ENCODE measurements around the gene EPHA7.

Gene EPHA7

GRCh38 chr6:93222071-93222851 is 197.1 kb downstream of the EPHA7 start:
- DNase-seq, result no peak
- no peaks in the 10 kb centered on the region for H3K36me3 ChIP-seq (replicated peaks)

GRCh38 chr6:93219447-93219846 is 199.9 kb downstream of the EPHA7 start:
- H3K27me3 ChIP-seq (replicated peaks), result no peaks in the 10 kb centered on the region
- no peak for TF ChIP-seq CTCF (IDR thresholded peaks at IDR 0.05; ENCODE audit: low read depth, low read length, missing control alignments)
- no peak overlapping the region for H3K27ac ChIP-seq
- DNase-seq, result no peak
- H3K4me3 ChIP-seq (ENCODE audit: low read depth, low read length), result no peak overlapping the region
- in situ Hi-C loops (cut with HindIII; ENCODE audit: low pct_ligation_motif_present, low sequenced_read_pairs), result no loop called here
- H3K36me3 ChIP-seq (replicated peaks), result no peaks in the 10 kb centered on the region

More at GRCh38 chr6:93222071-93222851, 197.1 kb downstream of the EPHA7 start:
- no peak overlapping the region for H3K27ac ChIP-seq
- in situ Hi-C loops (cut with HindIII; ENCODE audit: low pct_ligation_motif_present, low sequenced_read_pairs), result no loop called here
- H3K27me3 ChIP-seq (replicated peaks), result no peaks in the 10 kb centered on the region
- no peak for TF ChIP-seq CTCF (IDR thresholded peaks at IDR 0.05; ENCODE audit: low read depth, low read length, missing control alignments)
- no peak overlapping the region for H3K4me3 ChIP-seq (ENCODE audit: low read depth, low read length)

GRCh38 chr6:93218096-93218495 is 201.3 kb downstream of the EPHA7 start:
- Histone ChIP-seq H3K36me3 (replicated peaks) (no peaks in the 10 kb centered on the region), H3K27ac (no peak overlapping the region), H3K4me3 (ENCODE audit: low read depth, low read length) (no peak overlapping the region), H3K27me3 (replicated peaks) (no peaks in the 10 kb centered on the region)
- TF ChIP-seq CTCF (IDR thresholded peaks at IDR 0.05; ENCODE audit: low read depth, low read length, missing control alignments), result no peak
- DNase-seq, result no peak
- in situ Hi-C loops (cut with HindIII; ENCODE audit: low pct_ligation_motif_present, low sequenced_read_pairs), result no loop called here

GRCh38 chr6:93213028-93213427 is 206.3 kb downstream of the EPHA7 start:
- Histone ChIP-seq H3K36me3 (replicated peaks) (no peaks in the 10 kb centered on the region), H3K27ac (no peak overlapping the region), H3K4me3 (ENCODE audit: low read depth, low read length) (no peak overlapping the region), H3K27me3 (replicated peaks) (no peaks in the 10 kb centered on the region)
- no peak for DNase-seq
- in situ Hi-C loops (cut with HindIII; ENCODE audit: low pct_ligation_motif_present, low sequenced_read_pairs), result no loop called here
- no peak for TF ChIP-seq CTCF (IDR thresholded peaks at IDR 0.05; ENCODE audit: low read depth, low read length, missing control alignments)

GRCh38 chr6:93210908-93211307 is 208.5 kb downstream of the EPHA7 start:
- Histone ChIP-seq H3K27ac (no peak overlapping the region), H3K27me3 (replicated peaks) (no peaks in the 10 kb centered on the region), H3K4me3 (ENCODE audit: low read depth, low read length) (no peak overlapping the region), H3K36me3 (replicated peaks) (no peaks in the 10 kb centered on the region)
- in situ Hi-C loops (cut with HindIII; ENCODE audit: low pct_ligation_motif_present, low sequenced_read_pairs), result no loop called here
- no peak for DNase-seq
- TF ChIP-seq CTCF (IDR thresholded peaks at IDR 0.05; ENCODE audit: low read depth, low read length, missing control alignments), result no peak

GRCh38 chr6:93209358-93209757 is 210.0 kb downstream of the EPHA7 start:
- no peaks in the 10 kb centered on the region for H3K36me3 ChIP-seq (replicated peaks)
- in situ Hi-C loops (cut with HindIII; ENCODE audit: low pct_ligation_motif_present, low sequenced_read_pairs), result no loop called here
- no peaks in the 10 kb centered on the region for H3K27me3 ChIP-seq (replicated peaks)
- no peak for TF ChIP-seq CTCF (IDR thresholded peaks at IDR 0.05; ENCODE audit: low read depth, low read length, missing control alignments)
- DNase-seq, result no peak
- H3K4me3 ChIP-seq (ENCODE audit: low read depth, low read length), result no peak overlapping the region
- H3K27ac ChIP-seq, result no peak overlapping the region
